ENCODE results near the gene SMIM26. TPM values are rescaled to one million over a fixed set of nuclear protein-coding genes. Genes with fewer than 3 reads are reported as not detected.

SMIM26 gene
- total and polyA plus RNA-seq, 9 donors, result 75.9 to 138 (median 90.1) TPM

DNA sequence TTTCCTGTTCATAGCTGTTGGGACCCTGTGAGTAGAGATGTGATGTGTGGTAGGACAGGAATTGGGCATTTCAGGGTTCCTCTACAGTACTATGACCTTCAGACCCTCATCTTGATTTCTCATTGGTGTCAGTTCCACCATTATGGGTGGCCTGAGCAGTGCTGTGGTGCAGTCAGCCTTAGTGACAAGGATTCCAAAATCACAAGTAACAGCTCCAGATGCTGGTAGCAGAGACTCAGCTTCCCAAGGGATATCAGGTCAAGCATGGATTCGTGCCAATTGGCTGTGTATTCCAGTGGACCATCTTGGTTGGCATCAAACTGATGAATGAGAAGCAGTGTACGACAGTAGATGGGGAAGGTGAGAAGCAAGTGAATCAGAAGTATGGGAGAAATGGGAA lies 3.8 kb downstream of the SMIM26 start:
- DNase-seq, result peak; percentile 7
- peaks cover 21% of the 10 kb centered on the region for H3K36me3 ChIP-seq (ENCODE audit: control insufficient read depth, insufficient read depth, low read length)
- H3K4me3 ChIP-seq (ENCODE audit: low read length), result no peak overlapping the region
- H3K9me3 ChIP-seq (replicated peaks; ENCODE audit: control insufficient read depth, low read depth, low read length), result no peaks in the 10 kb centered on the region
- peaks cover 7% of the 10 kb centered on the region for H3K4me1 ChIP-seq (ENCODE audit: control insufficient read depth, insufficient read depth, low read length)
- no peak overlapping the region for H3K27ac ChIP-seq (ENCODE audit: low read length)
- H3K27me3 ChIP-seq (ENCODE audit: control insufficient read depth, insufficient read depth, low read length), result no peaks in the 10 kb centered on the region
- WGBS (ENCODE audit: insufficient coverage), result 96% methylated on average over 2 of the region's 2 CpGs

DNA sequence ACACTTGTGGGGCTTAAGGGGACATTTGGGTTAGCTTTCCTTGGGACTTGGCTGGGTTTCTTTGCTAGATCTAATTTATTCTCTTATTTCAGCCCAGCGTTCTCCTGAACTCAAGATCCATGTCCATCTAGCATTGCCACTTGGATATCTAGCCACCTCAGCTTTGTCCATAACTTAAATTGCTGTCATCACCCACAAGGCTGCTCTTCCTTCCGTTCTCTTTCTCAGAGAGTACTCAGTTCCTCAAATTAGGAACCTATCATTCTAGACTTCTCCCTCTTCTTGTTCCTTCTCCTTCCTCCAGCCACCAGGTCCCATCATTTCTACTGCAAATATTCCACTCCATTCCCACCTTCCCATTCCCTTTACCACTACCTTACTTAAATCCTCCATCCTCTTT lies 4.3 kb downstream of the SMIM26 start:
- H3K27ac ChIP-seq (ENCODE audit: low read length), result no peak overlapping the region
- peaks cover 21% of the 10 kb centered on the region for H3K36me3 ChIP-seq (ENCODE audit: control insufficient read depth, insufficient read depth, low read length)
- H3K27me3 ChIP-seq (ENCODE audit: control insufficient read depth, insufficient read depth, low read length), result no peaks in the 10 kb centered on the region
- H3K4me3 ChIP-seq (ENCODE audit: low read length), result no peak overlapping the region
- no peaks in the 10 kb centered on the region for H3K9me3 ChIP-seq (replicated peaks; ENCODE audit: control insufficient read depth, low read depth, low read length)
- DNase-seq, result peak; percentile 27
- WGBS (ENCODE audit: insufficient coverage), result 76% methylated on average over 2 of the region's 2 CpGs
- H3K4me1 ChIP-seq (ENCODE audit: control insufficient read depth, insufficient read depth, low read length), result peaks cover 5% of the 10 kb centered on the region

DNA sequence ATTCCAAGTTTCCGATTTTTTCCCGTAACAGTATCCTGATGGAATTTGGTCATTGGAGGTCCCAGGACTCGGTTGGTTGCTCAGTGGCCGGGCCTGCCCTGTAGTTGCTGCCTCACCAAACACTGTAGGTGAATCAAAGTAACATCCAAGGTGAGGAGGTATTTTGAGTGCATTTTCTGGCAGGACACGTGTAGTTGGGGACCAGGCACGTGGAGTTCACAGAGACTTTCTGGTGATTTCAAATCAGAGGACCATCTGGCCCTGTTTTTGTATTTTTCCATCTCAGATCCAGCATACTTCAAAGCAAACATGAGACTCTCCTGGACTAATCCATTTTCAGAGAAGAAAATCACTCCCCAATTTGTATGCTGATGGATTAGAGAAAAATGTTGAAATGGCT lies 10.7 kb downstream of the SMIM26 start:
- 67% methylated on average over 6 of the region's 6 CpGs for WGBS (ENCODE audit: insufficient coverage)
- DNase-seq, result no peak
- Histone ChIP-seq H3K36me3 (ENCODE audit: control insufficient read depth, insufficient read depth, low read length) (no peaks in the 10 kb centered on the region), H3K9me3 (replicated peaks; ENCODE audit: control insufficient read depth, low read depth, low read length) (no peaks in the 10 kb centered on the region), H3K27me3 (ENCODE audit: control insufficient read depth, insufficient read depth, low read length) (no peaks in the 10 kb centered on the region), H3K4me1 (ENCODE audit: control insufficient read depth, insufficient read depth, low read length) (no peaks in the 10 kb centered on the region), H3K27ac (ENCODE audit: low read length) (no peak overlapping the region), H3K4me3 (ENCODE audit: low read length) (no peak overlapping the region)

DNA sequence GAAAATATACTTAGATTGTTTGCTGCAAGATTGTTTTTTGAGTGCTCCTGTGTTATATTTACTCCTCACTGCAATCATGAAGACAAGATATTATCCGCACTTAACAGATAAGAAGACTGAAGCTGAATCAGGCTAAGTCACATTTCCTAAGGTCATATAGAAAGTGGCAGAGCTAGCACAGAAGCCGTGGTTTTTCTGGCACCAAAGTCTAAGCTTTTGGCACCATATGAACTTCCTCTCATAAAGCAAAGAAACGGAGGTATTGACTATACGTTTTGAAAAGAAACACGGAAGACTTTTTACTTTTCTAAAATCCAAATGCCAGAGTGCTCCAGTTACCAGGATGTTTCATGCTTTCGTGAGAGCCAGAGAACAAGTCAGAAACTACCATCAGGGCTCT lies 11.3 kb downstream of the SMIM26 start:
- no peak overlapping the region for H3K27ac ChIP-seq (ENCODE audit: low read length)
- DNase-seq, result no peak
- no peaks in the 10 kb centered on the region for H3K27me3 ChIP-seq (ENCODE audit: control insufficient read depth, insufficient read depth, low read length)
- H3K4me1 ChIP-seq (ENCODE audit: control insufficient read depth, insufficient read depth, low read length), result no peaks in the 10 kb centered on the region
- 71% methylated on average over 2 of the region's 6 CpGs for WGBS (ENCODE audit: insufficient coverage)
- no peak overlapping the region for H3K4me3 ChIP-seq (ENCODE audit: low read length)
- H3K9me3 ChIP-seq (replicated peaks; ENCODE audit: control insufficient read depth, low read depth, low read length), result no peaks in the 10 kb centered on the region
- H3K36me3 ChIP-seq (ENCODE audit: control insufficient read depth, insufficient read depth, low read length), result no peaks in the 10 kb centered on the region

DNA sequence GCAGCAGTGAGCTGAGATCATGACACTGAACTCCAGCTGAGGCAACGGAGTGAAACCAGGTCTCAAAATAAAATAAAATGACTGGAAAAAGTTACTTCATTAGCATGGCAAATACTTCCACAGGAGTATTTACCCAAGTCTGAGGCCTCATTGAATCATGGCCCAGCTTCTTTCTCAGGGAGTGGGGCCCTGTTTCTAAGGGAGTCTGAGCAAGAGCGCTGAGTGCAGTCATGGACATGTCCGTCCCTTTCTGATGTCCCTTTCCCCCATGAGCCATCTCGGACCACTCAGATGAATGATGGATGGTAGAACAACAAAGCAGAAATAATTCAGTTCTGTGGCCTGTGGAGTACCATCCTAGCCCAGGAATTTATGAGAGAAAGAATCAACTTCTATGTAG lies 12.8 kb downstream of the SMIM26 start:
- Histone ChIP-seq H3K27me3 (ENCODE audit: control insufficient read depth, insufficient read depth, low read length) (peaks cover under 1% of the 10 kb centered on the region), H3K27ac (ENCODE audit: low read length) (no peak overlapping the region), H3K36me3 (ENCODE audit: control insufficient read depth, insufficient read depth, low read length) (no peaks in the 10 kb centered on the region), H3K9me3 (replicated peaks; ENCODE audit: control insufficient read depth, low read depth, low read length) (no peaks in the 10 kb centered on the region), H3K4me3 (ENCODE audit: low read length) (no peak overlapping the region), H3K4me1 (ENCODE audit: control insufficient read depth, insufficient read depth, low read length) (no peaks in the 10 kb centered on the region)
- WGBS (ENCODE audit: insufficient coverage), result 100% methylated on average over 1 of the region's 4 CpGs
- DNase-seq, result no peak

DNA sequence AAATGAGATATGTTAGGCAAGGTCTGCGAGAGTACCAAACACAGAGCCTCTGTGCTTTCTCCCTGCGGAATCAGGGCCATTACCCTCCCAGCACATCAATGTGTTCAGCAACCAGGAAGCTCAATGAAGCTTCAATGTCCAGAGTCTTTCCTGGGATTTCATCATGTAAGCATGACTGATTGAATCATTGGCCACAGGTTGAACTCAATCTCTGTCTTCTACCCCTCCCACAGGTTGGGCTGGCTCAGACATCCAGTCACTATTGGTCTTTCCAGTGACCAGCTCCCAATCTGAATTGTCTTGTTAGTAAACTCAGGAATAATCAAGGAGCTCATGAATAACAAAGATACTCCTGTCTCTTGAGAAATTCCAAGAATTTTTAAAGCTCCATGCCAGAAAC lies 17.9 kb downstream of the SMIM26 start:
- H3K4me1 ChIP-seq (ENCODE audit: control insufficient read depth, insufficient read depth, low read length), result peaks cover 7% of the 10 kb centered on the region
- H3K27ac ChIP-seq (ENCODE audit: low read length), result no peak overlapping the region
- H3K36me3 ChIP-seq (ENCODE audit: control insufficient read depth, insufficient read depth, low read length), result no peaks in the 10 kb centered on the region
- DNase-seq, result no peak
- WGBS (ENCODE audit: insufficient coverage), result 90% methylated on average over 2 of the region's 2 CpGs
- no peak overlapping the region for H3K4me3 ChIP-seq (ENCODE audit: low read length)
- no peaks in the 10 kb centered on the region for H3K9me3 ChIP-seq (replicated peaks; ENCODE audit: control insufficient read depth, low read depth, low read length)
- H3K27me3 ChIP-seq (ENCODE audit: control insufficient read depth, insufficient read depth, low read length), result peaks cover 2% of the 10 kb centered on the region

DNA sequence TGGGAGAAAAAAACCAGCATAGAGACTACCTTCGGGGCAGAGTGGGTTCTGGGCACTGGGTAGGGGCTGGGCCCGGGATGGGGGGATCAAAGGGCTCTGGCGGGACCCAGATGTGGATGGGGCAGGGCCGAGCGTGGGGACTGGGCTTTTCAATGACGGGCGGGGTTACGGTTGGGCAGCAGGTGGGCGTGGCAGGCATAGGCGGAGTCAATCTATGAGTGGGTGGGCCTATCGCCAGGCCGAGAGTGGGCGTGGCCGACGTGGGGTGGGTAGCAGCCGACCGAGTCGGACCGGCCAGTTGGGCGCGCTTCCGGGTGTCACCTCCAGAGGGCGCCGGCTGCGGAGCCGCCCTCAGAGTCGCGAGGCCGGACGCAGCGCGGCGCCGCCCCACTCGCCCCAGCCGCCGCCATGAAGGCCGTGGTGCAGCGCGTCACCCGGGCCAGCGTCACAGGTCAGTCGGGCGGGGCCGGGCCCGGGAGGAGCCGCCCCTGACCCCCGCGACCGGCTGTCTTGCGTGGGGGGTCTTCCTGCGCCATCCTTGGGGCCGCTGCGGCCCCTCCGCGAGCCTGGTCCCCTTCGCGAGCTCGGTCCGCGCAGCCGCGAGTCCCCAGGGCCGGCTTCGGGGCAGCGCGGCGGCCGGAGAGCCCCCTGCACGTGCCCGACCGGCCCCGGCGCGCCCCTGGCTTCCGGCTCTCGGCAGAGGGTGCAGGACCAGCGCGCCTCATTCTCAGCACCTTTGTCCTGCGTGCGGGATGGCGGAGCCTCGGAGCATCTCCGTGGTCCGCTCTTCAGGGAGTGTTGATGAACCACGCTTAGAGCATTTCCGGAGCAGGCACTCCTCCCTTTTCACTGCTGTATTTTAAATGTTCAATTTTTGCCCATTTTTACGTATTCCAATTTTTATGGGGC lies 20.7 kb downstream of the SMIM26 start, which contains the start of gene DTD1:
DTD1 (plus strand) TSS at position 390 of the 909 bp plus-strand sequence; CDS start at position 409, 19 bp downstream.
- Histone ChIP-seq H3K27ac (ENCODE audit: low read length) (peak within 1 kb of the TSS; percentile 9), H3K4me1 (ENCODE audit: control insufficient read depth, insufficient read depth, low read length) (peaks cover 7% of the 10 kb centered on the region), H3K27me3 (ENCODE audit: control insufficient read depth, insufficient read depth, low read length) (peaks cover 2% of the 10 kb centered on the region), H3K4me3 (ENCODE audit: low read length) (peak within 1 kb of the TSS; percentile 63), H3K36me3 (ENCODE audit: control insufficient read depth, insufficient read depth, low read length) (no peaks in the 10 kb centered on the region), H3K9me3 (replicated peaks; ENCODE audit: control insufficient read depth, low read depth, low read length) (no peaks in the 10 kb centered on the region)
- peak; percentile 88 for DNase-seq
- WGBS (ENCODE audit: insufficient coverage), result under 1% methylated on average over 88 of the region's 88 CpGs

DNA sequence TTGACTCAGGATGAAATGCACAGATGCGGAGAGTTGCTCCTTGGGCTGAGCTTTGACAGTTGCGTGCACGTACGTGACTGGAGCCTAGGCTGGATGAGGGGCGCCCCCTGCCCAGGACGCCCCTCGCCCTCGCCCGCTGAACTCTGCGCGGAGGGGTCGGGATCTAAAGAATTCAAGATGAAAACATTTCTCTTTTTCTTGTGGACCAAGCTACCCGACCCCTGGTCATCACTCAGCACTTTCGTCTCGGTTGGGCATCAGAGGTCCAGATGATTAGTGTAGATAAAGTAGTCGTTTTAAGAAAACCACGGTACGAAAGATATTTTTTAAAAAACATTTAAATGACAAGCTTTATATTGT lies 21.3 kb downstream of the SMIM26 start:
- DNase-seq, result no peak
- Histone ChIP-seq H3K27me3 (ENCODE audit: control insufficient read depth, insufficient read depth, low read length) (peaks cover 2% of the 10 kb centered on the region), H3K4me3 (ENCODE audit: low read length) (peak overlapping the region; percentile 63), H3K27ac (ENCODE audit: low read length) (peak overlapping the region; percentile 9), H3K36me3 (ENCODE audit: control insufficient read depth, insufficient read depth, low read length) (no peaks in the 10 kb centered on the region), H3K4me1 (ENCODE audit: control insufficient read depth, insufficient read depth, low read length) (peaks cover 7% of the 10 kb centered on the region), H3K9me3 (replicated peaks; ENCODE audit: control insufficient read depth, low read depth, low read length) (no peaks in the 10 kb centered on the region)
- 0% methylated on average over 4 of the region's 18 CpGs for WGBS (ENCODE audit: insufficient coverage)

DNA sequence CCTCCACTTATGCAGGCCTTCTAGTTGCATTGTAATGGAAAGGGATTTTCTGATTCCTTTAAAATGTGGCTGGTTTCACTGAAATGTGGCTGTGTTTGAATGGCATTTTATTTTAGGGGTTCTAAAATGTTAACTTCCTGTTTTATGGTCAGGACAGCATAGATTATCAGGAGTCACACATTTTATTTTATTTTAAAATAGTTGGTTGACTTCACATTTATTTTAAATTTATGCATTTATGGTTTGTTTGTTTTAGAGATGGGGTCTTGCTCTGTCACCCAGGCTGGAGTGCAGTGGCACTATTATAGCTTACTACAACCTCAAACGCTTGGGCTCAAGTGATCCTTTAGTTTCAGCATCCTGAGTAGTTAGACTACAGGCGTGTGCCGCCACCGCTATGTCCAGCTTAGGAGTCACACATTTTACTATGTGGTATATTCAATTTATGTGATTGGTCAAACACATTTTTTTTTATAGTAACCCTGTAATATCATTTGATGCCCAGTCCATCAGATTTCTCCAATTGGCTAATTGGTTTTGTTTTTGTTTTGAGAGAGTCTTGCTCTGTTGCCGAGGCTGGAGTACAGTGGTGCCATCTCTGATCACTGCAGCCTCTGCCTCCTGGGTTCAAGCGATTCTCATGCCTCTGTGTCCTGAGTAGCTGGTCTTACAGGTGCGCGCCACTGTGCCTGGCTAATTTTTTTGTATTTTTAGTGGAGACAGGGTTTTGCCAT lies 22.9 kb downstream of the SMIM26 start:
- H3K27ac ChIP-seq (ENCODE audit: low read length), result no peak overlapping the region
- no peaks in the 10 kb centered on the region for H3K9me3 ChIP-seq (replicated peaks; ENCODE audit: control insufficient read depth, low read depth, low read length)
- DNase-seq, result no peak
- H3K4me3 ChIP-seq (ENCODE audit: low read length), result no peak overlapping the region
- no peaks in the 10 kb centered on the region for H3K27me3 ChIP-seq (ENCODE audit: control insufficient read depth, insufficient read depth, low read length)
- no peaks in the 10 kb centered on the region for H3K36me3 ChIP-seq (ENCODE audit: control insufficient read depth, insufficient read depth, low read length)
- WGBS (ENCODE audit: insufficient coverage), result 89% methylated on average over 4 of the region's 8 CpGs
- H3K4me1 ChIP-seq (ENCODE audit: control insufficient read depth, insufficient read depth, low read length), result peaks cover 7% of the 10 kb centered on the region

DNA sequence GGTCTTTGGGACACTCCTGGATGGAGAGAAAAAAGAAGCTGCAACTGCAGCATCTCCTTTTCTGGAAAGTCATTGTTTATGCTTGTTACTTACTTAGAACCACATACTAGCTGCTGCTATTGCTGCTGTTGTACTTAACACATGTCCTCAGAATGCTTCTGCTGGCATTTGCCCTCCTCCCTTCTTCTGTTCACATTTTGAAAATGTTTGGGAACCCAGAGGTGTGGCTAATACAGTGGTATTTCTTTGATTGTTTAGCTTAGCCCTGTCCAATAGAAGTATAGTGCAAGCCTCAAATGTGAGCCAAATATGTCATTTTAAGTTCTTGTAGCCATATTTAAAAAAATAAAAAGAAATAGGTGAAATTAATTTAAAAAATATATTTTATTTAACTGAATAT lies 29.0 kb downstream of the SMIM26 start:
- Histone ChIP-seq H3K4me3 (ENCODE audit: low read length) (no peak overlapping the region), H3K36me3 (ENCODE audit: control insufficient read depth, insufficient read depth, low read length) (peaks cover 10% of the 10 kb centered on the region), H3K27me3 (ENCODE audit: control insufficient read depth, insufficient read depth, low read length) (no peaks in the 10 kb centered on the region), H3K9me3 (replicated peaks; ENCODE audit: control insufficient read depth, low read depth, low read length) (peaks cover 4% of the 10 kb centered on the region), H3K27ac (ENCODE audit: low read length) (no peak overlapping the region), H3K4me1 (ENCODE audit: control insufficient read depth, insufficient read depth, low read length) (no peaks in the 10 kb centered on the region)
- no peak for DNase-seq
